ENCODE measurements around the gene DACH1.

- TF ChIP-seq CTCF (conservative IDR thresholded peaks at IDR 0.05; ENCODE audit: low read length) (no peak), EZH2phosphoT487 (IDR thresholded peaks at IDR 0.05; ENCODE audit: borderline replicate concordance, low read depth, low read length) (no peak)
Measured at GRCh38 chr13:71862459-71862943, 4.5 kb downstream of the DACH1 start.

Data from OCI-LY7 (cell line).